ENCODE data around the gene TRAF1. TPM values are rescaled to one million over a fixed set of nuclear protein-coding genes. Genes with fewer than 3 reads are reported as not detected.

The TRAF1 gene
- total RNA-seq, 1 experiment from 2014 or later = 1.7 TPM

DNA sequence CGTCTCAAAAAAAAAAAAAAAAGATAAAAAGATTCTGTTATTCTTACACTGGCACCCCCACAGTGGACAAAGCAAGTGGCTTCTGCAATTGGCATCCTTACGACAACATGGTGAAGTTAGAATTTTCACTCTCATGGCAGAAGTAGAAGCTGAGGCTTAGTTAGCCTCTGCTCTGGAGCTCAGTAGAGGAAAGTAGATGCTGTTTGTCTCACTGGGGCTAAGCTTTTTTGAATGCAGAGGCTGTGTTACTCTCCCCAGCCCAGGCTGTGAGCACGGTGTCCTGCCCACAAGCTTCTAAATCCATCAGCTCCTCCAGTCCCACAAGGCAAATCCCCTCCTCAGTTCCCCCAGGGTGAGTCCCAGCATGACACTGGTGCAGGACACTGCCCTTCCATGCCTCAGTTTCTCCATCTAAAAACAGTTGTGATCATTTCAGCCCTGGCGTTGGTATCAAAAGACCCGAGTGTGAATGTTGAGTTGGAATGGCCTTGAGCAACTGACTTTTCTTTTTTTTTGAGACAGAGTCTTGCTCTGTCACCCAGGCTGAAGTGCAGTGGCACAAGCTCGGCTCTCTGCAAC lies 27.0 kb downstream of the TRAF1 start:
- H3K36me3 ChIP-seq = no peaks in the 10 kb centered on the region
- DNase-seq (ENCODE audit: low read depth in 1 of 2, low spot score in 2 of 2) = no peak
- H3K4me1 ChIP-seq (replicated peaks) = no peaks in the 10 kb centered on the region
- H3K9me3 ChIP-seq (replicated peaks) = no peaks in the 10 kb centered on the region
- no peak overlapping the region for H3K4me3 ChIP-seq
- H3K27me3 ChIP-seq (replicated peaks) = no peaks in the 10 kb centered on the region
- no peak overlapping the region for H3K27ac ChIP-seq

DNA sequence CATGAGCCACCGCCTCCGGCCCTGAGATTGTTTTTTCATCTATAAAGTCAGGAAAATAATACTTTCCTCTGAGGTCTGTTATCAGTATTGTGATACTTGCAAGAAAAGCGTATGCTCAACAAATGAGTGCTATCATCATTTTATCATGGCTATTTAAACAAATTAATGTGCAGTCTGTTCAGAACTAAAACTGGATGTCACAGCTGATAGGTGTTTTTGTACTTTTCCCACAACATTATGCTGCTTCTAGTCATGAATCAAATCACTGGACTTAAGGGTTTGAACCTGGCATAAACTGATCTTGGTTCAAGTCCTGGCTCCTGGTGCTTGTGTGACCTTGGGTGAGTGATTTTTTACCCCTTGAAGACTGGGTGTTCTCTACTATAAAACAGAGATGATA lies 28.2 kb downstream of the TRAF1 start:
- H3K36me3 ChIP-seq = no peaks in the 10 kb centered on the region

DNA sequence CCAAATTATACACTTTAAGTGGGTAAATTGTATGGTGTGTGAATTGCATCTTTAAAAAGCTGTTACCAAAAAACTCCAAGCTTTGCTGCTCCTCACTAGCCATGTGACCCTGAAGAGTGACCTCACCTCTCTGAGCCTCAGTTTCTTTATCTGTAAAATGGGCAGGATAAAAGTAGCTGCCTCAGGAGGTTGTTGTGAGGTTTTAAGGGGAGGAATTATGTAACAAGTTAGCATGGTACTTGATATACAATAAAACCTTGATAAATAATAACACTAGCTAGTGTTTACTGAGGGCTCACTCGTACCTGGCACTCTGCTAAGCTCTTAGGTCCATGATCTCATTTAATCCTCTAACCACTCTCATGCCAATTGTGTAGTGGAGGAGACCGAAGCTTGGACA lies 30.6 kb downstream of the TRAF1 start:
- Histone ChIP-seq H3K27ac (no peak overlapping the region), H3K27me3 (replicated peaks) (no peaks in the 10 kb centered on the region), H3K36me3 (no peaks in the 10 kb centered on the region), H3K4me3 (no peak overlapping the region), H3K9me3 (replicated peaks) (no peaks in the 10 kb centered on the region), H3K4me1 (replicated peaks) (no peaks in the 10 kb centered on the region)
- no peak for DNase-seq (ENCODE audit: low read depth in 1 of 2, low spot score in 2 of 2)

More for the DNA sequence above, 28.2 kb downstream of the TRAF1 start:
- Histone ChIP-seq H3K27me3 (replicated peaks) (no peaks in the 10 kb centered on the region), H3K27ac (no peak overlapping the region), H3K4me3 (no peak overlapping the region), H3K9me3 (replicated peaks) (no peaks in the 10 kb centered on the region), H3K4me1 (replicated peaks) (no peaks in the 10 kb centered on the region)
- DNase-seq (ENCODE audit: low read depth in 1 of 2, low spot score in 2 of 2) = no peak

DNA sequence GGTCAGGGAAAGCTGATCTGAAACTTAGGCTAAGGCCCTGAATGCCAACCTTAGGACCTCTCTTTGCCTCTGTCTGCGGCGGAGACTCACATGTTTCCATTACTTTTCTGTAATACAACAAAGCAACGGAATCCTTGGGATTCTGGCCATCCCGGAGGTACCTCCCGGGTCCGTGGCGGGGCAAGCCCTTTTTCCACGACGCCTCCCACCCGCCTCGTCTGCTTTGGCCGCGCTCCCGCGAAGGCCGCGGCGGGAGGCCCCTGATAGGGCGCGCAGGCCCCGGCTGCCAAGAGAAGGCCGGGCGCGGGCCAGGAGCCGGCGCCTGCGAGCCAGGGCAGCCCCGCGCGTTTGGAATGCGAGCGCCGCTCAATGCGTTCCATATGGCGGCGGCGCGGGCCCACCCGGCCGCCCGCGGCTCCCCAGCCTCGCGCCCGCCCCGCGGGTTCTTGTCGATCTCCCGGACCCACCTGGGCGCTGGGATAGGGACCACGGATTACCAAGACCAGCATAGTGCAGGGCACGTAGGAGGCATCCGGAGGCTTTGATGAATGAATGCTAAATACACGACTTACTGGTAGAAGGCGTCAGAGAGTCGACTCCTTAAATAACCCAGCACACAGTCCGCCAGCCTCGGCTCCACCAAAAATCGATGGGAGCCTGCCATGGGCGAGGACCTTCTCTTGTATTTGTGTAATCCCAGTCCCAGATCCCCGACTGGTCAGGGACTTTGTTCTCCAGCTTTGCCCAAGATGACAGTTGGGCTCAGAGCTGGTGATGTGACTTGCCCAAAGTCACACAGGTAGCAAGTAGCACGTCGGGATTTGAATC lies 32.1 kb downstream of the TRAF1 start:
- H3K4me1 ChIP-seq (replicated peaks) = no peaks in the 10 kb centered on the region
- no peak overlapping the region for H3K27ac ChIP-seq
- H3K27me3 ChIP-seq (replicated peaks) = no peaks in the 10 kb centered on the region
- no peaks in the 10 kb centered on the region for H3K36me3 ChIP-seq
- H3K9me3 ChIP-seq (replicated peaks) = no peaks in the 10 kb centered on the region
- H3K4me3 ChIP-seq = no peak overlapping the region
- DNase-seq (ENCODE audit: low read depth in 1 of 2, low spot score in 2 of 2) = no peak

DNA sequence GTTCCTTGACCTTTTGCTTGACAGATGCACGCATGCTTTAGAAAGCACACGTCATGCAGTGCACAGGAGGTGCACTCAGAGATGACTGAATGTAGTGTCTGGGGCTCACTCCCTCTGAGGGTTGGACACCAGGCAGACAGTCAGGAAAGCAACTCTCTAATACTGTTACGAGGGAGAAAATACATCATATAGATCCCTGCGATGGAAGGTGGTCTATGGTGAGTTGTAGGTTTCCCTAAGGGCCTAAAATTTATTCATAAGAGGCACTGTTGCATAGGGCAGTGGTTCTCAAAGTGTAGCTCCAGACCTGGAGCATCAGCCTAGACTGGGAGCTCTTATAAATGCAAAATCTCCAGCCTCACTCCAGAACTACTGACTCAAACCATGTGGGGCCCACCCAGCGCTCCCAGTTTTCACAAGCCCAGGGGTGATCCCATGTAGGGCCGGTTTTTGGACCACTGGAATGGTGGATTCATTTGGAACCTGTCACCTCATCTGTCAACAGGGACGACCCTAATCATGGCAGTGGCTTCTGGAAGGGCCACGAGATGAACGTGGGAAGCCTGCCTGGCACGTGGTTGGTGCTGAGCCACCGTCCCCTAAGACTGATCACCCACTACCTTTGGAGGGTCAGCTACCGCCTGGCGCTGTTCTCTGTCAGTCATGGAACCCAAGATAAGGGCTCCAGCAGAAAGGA lies 32.8 kb downstream of the TRAF1 start:
- no peaks in the 10 kb centered on the region for H3K4me1 ChIP-seq (replicated peaks)
- no peak for DNase-seq (ENCODE audit: low read depth in 1 of 2, low spot score in 2 of 2)
- H3K36me3 ChIP-seq = no peaks in the 10 kb centered on the region
- no peaks in the 10 kb centered on the region for H3K9me3 ChIP-seq (replicated peaks)
- H3K27me3 ChIP-seq (replicated peaks) = no peaks in the 10 kb centered on the region
- H3K27ac ChIP-seq = no peak overlapping the region
- H3K4me3 ChIP-seq = no peak overlapping the region

DNA sequence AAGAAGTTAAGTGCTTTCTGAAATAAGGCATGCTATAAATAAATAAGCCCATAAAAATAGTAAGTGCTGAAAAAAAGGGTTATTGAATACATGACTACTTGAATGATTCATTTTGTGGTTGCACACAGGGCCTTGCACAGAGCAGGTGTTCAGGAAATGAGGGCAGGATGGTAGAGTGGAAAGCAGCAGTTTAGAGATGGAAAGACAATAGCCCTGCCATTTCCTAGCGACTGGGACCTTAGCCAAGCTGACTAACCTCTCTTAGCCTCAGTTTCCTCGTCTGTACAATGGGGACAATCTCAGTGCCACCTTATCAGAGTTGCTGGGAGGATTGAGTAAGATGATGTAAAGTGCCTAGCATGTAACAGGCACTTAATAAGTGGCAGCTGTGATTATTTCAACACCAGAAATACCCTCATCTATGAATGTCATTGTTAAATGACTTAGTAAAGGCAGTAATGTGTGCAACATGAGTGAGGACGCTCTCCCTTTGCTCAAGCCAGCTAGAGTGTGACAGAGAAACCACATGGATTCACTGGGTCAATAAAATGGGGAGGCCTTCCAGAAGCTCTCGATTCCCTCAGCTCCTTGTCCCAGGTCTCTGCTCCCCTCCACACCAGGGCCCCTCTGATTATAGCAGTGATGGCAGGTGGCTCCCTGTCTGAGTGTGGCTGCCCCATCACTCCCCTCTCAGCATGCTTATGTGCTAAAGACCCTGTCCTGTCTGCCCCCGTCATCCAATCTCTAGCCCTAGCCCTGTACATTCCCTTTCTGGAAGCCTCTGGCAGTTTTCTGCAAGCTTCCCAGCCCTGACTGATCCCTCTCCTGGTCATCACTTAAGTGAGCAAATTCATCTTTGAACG lies 33.6 kb downstream of the TRAF1 start:
- Histone ChIP-seq H3K27me3 (replicated peaks) (no peaks in the 10 kb centered on the region), H3K27ac (no peak overlapping the region), H3K36me3 (no peaks in the 10 kb centered on the region), H3K4me1 (replicated peaks) (no peaks in the 10 kb centered on the region), H3K9me3 (replicated peaks) (no peaks in the 10 kb centered on the region), H3K4me3 (no peak overlapping the region)
- no peak for DNase-seq (ENCODE audit: low read depth in 1 of 2, low spot score in 2 of 2)

DNA sequence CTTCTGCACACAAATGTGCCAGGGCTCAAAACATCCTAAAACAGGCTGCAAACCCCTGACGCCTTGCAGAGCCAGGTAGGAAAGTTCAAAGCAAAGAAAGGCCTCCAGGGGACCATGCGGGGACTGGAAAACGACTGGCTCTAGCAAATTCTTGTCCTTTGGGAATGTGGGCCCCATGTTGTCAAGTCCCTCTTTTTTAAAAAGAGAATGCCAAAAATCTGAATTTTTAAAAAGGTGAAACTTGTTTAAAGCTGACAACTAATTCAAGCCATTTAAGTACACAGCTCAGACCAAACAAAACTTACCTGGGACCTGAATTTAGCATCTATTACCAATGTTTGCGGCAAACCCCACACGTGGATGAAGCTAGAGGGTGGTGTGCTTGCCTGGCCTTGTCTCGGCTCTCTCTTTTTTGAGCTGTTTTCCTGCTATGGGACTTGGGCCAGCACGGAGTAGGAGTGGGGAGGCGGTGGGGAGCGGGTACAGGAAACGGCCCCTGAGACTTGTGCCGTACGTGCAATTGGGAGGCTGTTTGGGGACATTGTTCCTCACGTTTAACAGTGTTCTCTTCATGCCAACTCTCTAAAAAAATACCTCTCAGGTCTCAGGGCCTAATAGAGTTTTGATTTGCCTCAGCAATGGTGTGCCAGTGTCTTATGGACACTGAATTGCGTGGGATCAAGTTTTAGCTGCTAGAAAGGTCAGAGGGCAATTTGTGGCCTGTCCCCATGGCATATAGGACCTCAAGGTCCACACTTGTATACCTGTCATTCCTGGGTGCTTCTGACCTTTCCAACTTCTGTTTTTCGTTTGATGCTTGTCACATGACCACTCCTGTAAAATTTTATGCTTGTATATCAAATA lies 34.5 kb downstream of the TRAF1 start:
- no peak overlapping the region for H3K4me3 ChIP-seq
- H3K27me3 ChIP-seq (replicated peaks) = no peaks in the 10 kb centered on the region
- DNase-seq (ENCODE audit: low read depth in 1 of 2, low spot score in 2 of 2) = no peak
- H3K9me3 ChIP-seq (replicated peaks) = no peaks in the 10 kb centered on the region
- no peaks in the 10 kb centered on the region for H3K36me3 ChIP-seq
- no peak overlapping the region for H3K27ac ChIP-seq
- H3K4me1 ChIP-seq (replicated peaks) = no peaks in the 10 kb centered on the region

DNA sequence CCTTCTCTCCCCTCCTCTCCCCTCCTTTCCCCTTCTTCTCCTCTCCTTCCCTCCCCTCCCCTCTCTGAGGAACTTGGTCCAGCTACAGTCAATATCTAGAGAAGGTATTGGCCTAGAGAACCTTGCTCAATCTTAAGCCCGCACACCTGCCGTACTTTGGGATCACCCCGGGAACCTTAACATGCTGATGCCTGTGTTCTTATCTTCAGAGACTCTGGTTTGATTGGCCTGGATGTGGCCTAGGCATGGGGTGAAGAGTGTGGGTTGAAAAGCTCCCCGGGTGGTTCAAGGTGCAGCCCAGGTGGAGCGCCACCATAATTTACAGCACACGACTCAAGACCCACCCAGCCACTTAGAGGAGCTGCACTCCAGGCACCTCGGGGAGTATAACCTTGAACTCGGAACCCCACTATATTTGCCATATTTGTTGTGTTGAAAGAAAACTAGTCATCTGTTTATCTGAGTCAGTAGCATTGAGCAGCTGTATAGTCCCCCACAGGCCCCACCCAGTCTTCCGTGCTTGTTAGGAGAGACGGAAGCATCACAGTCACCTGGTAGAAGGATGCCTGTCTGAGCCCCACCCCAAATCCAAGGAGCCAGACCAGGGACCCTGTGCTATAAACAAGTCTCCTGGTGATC lies 35.2 kb downstream of the TRAF1 start:
- H3K27me3 ChIP-seq (replicated peaks) = no peaks in the 10 kb centered on the region
- no peak for DNase-seq (ENCODE audit: low read depth in 1 of 2, low spot score in 2 of 2)
- H3K4me1 ChIP-seq (replicated peaks) = no peaks in the 10 kb centered on the region

DNA sequence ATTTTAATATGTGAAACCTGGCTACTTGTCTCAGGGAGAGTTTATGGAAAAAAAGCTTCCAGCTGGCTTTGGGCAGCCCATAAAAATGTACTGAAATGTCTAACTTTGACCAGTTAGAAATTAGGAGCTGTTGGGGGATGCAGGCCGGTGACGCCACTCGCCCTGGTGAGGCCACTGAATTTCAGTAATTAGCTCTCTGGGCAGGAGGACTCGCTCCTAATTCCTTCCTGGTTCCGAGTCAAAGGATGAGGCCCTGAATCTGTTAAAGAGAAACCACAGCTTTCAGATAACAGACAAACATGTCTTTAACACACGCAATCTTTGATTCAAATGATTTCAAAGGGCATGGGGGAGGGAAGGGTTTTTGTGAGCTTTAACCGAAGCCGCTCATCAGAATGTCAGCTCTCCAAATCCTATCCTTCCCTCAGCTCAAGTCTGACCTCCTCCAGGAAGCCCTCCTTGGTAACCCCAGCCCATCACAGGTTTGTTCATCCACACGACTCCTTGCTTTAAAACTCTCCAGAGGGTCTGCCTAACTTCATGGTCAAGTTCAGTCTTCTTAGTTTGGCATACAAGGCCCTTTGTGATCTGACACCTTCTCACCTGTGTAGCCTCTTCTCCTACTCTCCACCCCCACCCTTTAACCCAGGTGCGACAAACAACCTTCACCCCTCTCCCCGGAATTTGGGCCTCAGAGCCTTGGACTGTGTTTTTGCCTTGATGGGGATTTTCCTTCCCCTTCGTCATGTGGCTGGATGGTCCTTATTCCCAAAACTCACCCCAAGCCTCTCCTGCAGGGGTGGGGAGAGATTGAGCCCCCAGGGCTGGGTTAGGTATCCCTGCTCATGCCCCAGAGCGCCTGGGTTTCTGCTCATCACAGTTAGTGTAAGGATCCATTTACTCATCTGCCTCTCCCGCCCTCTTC lies 36.0 kb downstream of the TRAF1 start:
- no peaks in the 10 kb centered on the region for H3K4me1 ChIP-seq (replicated peaks)
- H3K4me3 ChIP-seq = no peak overlapping the region
- H3K36me3 ChIP-seq = no peaks in the 10 kb centered on the region
- no peak for DNase-seq (ENCODE audit: low read depth in 1 of 2, low spot score in 2 of 2)
- no peaks in the 10 kb centered on the region for H3K9me3 ChIP-seq (replicated peaks)
- H3K27me3 ChIP-seq (replicated peaks) = no peaks in the 10 kb centered on the region
- H3K27ac ChIP-seq = no peak overlapping the region

More for the DNA sequence above, 35.2 kb downstream of the TRAF1 start:
- no peaks in the 10 kb centered on the region for H3K36me3 ChIP-seq
- H3K9me3 ChIP-seq (replicated peaks) = no peaks in the 10 kb centered on the region
- H3K27ac ChIP-seq = no peak overlapping the region
- H3K4me3 ChIP-seq = no peak overlapping the region

DNA sequence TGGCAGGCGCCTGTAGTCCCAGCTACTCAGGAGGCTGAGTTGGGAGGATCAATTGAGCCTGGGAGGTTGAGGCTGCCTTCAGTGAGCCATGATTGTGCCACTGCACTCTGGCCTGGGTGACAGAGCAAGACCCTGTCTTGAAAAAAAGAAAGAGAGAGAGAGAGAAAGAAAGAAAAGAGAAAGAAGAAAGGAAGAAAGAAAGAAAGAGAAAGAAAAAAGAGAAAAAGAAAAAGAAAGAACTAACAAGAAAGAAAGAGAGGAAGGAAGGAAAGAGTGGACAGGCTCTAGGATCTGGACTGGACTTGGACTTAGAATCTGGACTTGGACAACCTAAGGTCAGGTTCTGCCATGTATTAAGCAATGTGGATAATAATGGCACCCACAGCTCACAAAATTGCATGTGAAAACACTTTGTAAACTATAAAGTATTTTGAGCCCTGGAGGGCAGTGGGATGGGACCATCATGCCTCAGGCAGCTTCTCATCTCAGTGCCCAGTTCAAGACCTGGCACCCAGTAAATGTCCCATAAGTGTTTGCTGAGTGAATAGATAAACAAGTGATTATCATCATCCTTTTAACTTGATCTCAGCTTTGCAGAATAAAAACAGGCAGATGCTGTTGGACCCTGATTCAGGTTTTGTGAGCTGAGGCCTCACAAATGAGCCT lies 36.9 kb downstream of the TRAF1 start:
- Histone ChIP-seq H3K4me3 (no peak overlapping the region), H3K4me1 (replicated peaks) (no peaks in the 10 kb centered on the region), H3K9me3 (replicated peaks) (no peaks in the 10 kb centered on the region), H3K27me3 (replicated peaks) (no peaks in the 10 kb centered on the region), H3K27ac (no peak overlapping the region), H3K36me3 (no peaks in the 10 kb centered on the region)
- DNase-seq (ENCODE audit: low read depth in 1 of 2, low spot score in 2 of 2) = no peak

DNA sequence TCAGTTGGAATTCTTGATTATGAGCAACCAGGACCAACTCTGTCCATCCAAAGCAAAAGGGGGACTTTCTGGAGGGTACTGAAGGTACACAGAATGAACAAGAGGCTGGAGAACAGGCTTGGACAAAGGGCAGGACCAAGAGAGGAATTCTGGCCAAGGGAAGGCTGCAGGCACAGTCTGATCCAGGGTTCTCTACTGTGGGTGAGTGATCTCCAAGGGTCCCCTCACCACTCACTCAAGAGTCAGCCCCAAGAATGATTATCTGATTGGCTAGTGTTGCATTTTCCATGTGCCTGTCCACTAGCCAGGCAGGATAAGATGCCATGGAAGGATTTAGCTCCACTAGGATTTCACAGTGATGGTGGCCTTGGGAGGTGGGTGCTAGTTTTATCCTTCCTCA lies 38.0 kb downstream of the TRAF1 start:
- DNase-seq (ENCODE audit: low read depth in 1 of 2, low spot score in 2 of 2) = no peak
- H3K4me1 ChIP-seq (replicated peaks) = no peaks in the 10 kb centered on the region
- no peaks in the 10 kb centered on the region for H3K27me3 ChIP-seq (replicated peaks)
- no peak overlapping the region for H3K27ac ChIP-seq
- H3K36me3 ChIP-seq = no peaks in the 10 kb centered on the region
- no peaks in the 10 kb centered on the region for H3K9me3 ChIP-seq (replicated peaks)
- no peak overlapping the region for H3K4me3 ChIP-seq
